ENCODE data around the gene NANOS2. TPM values are rescaled to one million over a fixed set of nuclear protein-coding genes. Genes with fewer than 3 reads are reported as not detected.
A peak's percentile ranks its signal among the peaks of the same experiment; 100 is the strongest.

The NANOS2 gene
- total and polyA plus RNA-seq, 9 of the 15 experiments (the other 6 are each of a cell fraction or from before 2014, with no cell fraction given) = not detected

DNA sequence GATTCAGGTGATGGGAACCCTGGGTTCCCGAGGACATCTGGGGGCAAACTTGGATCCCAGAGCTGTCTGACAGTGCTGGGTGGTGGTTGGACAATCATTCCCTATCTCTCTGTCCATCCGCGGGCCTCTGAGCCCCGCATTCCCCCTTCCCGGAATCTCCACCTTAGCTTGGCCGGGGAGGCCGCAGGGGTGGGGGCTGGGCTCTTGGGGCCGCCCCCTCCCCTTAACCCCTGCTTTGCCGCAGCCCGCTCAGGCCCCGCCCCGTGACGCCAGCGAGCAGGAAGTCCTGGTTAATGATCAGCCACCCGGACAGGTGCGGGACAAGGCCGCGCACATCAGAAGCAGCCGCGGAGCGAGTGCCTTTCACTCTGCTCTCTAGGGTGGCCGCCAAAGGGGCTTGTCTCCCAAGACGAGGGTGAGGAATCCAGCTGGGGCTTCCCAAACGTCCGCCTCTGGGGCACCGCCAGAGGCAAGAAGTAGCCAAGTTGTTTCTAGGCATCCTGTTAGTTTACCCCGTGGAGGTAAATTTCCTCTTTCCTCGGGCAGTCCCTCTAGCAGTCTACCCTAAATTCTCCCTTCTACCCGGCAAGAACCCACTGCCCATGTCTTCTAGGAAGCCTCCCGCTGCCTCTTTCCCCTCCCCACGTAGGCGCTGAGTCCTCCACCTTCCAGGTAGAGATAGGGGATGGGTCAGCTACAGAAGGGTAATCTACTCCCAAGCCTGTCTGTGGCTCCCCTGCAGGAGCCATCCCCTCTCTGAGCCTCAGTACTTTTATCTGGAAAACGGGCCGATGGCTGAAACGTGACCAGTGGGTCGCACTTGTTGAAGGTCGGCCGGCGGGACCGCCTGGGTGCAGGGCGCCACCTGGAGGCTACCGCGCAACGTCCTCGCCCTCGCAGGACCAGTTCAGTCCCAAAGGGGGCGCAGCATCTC lies 31.7 kb downstream of the NANOS2 start (continued):
- TF ChIP-seq ZBTB40 (IDR thresholded peaks at IDR 0.05) (no peak), ZBTB40 (CRISPR knock-in tag; IDR thresholded peaks at IDR 0.05) (no peak), STAT5B (CRISPR knock-in tag; IDR thresholded peaks at IDR 0.05) (no peak), MEF2A (IDR thresholded peaks at IDR 0.05; ENCODE audit: control insufficient read depth, low read depth, low read length) (0 out of 2 replicates have a peak, but pooled peaks have one; percentile 40), ZNF707 (CRISPR knock-in tag; conservative IDR thresholded peaks at IDR 0.05) (no peak), ZNF24 (IDR thresholded peaks at IDR 0.05) (peak; percentile 77), MBD1 (CRISPR knock-in tag; IDR thresholded peaks at IDR 0.05) (no peak), EHMT2 (IDR thresholded peaks at IDR 0.05) (no peak), HDAC6 (IDR thresholded peaks at IDR 0.05; ENCODE audit: low read depth, low read length) (no peak), ILK (tag; IDR thresholded peaks at IDR 0.05; ENCODE audit: borderline replicate concordance, low read depth) (no peak), GABPB2 (CRISPR knock-in tag; conservative IDR thresholded peaks at IDR 0.05) (no peak)
- TF ChIP-seq, protein P1, sequence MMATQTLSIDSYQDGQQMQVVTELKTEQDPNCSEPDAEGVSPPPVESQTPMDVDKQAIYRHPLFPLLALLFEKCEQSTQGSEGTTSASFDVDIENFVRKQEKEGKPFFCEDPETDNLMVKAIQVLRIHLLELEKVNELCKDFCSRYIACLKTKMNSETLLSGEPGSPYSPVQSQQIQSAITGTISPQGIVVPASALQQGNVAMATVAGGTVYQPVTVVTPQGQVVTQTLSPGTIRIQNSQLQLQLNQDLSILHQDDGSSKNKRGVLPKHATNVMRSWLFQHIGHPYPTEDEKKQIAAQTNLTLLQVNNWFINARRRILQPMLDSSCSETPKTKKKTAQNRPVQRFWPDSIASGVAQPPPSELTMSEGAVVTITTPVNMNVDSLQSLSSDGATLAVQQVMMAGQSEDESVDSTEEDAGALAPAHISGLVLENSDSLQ (IDR thresholded peaks at IDR 0.05) = no peak

Data from K562 (cell line).